Amniotic epithelial cell (primary cell): ENCODE data around the gene ZC2HC1C.
A peak's percentile ranks its signal among the peaks of the same experiment; 100 is the strongest.
"Not testable (repeated sequence)": the region's sequence is repeated elsewhere in the genome, so short reads cannot be mapped to it uniquely, and the experiment has no call there.

Experiments used
- DNase-seq: peaks from one replicate; pipeline ENCODE4 v3.0.0-alpha.2; 2010; ENCODE audit warnings: low read depth

The ZC2HC1C gene

DNA sequence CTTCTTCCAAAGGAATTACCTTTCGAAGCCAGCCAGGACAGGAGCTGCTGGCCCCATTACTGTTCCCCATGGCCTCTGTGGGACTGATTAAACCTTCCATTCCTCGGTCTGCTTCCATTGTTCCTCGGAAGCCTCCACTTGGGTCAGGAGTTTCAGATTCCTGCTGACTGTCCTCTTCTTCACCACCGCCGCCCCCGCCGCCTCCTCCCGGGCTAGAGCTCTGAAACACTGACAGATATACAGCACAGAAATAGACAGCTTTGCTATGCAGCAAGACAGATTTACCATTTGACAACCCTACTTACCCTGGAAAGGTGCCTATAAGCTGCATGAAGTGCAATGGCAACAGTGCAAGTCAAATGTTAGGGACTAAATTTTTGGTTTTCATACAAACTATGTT is 21.8 kb downstream of the ZC2HC1C start:
- no peak for DNase-seq

DNA sequence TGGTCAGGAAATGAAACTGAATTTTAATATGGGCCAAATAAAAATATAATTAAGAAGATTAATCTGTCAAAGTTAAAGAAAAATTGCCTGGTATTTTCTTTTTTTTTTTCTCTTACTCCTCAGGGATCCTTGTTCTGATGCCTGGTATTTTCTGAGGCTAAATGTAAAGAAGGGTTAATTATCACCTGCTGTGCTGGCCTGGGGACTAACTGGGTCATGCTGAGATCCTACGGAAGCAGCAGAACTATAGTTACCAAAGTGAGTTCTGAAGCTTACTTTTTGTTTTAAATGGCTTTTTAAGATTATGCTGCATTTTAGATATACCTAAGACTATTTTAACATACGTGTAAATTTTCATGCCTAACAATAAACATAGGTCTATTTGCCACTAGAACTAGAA is 23.3 kb downstream of the ZC2HC1C start:
- DNase-seq: no peak

DNA sequence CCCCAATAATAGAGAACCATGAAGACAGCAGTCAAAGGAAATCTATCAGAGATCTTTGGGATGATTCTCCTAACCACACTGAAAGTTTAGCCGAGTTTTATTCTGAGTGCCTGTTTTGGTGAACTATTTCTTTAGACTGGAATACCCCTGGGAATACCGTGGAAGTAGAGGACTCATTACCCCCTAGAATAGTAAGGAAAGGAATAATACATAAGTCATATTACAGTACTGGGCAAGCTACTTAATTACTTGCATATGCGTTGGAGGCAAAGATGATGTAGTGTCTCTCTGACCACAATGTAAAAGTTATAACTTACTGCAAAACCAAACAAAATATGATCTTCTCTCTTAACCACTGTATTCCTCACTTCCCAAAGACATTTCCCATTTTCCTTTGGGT is 25.5 kb downstream of the ZC2HC1C start:
- DNase-seq: no peak

DNA sequence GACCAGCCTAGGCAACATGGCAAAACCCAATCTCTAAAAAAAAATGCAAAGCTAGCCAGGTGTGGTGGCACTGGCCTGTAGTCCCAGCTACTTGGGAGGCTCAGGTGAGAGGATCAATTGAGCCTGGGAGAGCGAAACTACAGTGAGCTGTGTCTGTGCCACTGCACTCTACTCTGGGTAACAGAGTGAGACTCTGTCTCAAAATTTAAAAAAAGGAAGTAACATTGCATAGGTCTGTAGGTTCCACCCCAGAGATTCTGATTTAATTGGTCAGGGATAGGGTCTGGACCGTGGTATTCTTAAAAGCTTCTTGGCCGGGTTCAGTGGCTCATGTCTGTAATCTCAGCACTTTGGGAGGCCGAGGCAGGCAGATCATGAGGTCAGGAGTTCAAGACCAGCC is 26.2 kb downstream of the ZC2HC1C start:
- DNase-seq: no peak

DNA sequence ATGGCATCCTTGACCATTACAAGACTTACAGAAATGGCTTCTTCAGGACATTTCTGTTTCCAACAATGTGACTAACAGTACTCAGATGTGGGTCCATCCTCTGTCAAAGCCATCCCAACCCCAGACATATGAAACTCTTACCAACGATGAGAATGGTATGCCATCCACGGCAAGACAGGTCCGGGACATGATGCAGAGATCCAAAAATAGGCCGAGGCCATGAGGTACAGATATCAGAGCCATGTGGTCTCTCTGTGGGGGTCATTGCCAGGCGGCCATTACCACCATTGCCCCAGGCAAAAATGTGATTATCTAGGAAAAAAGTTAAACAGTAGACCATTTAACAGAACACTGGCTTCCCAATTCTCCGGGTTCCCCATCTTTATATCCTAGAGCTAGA is 27.5 kb downstream of the ZC2HC1C start:
- DNase-seq: no peak

DNA sequence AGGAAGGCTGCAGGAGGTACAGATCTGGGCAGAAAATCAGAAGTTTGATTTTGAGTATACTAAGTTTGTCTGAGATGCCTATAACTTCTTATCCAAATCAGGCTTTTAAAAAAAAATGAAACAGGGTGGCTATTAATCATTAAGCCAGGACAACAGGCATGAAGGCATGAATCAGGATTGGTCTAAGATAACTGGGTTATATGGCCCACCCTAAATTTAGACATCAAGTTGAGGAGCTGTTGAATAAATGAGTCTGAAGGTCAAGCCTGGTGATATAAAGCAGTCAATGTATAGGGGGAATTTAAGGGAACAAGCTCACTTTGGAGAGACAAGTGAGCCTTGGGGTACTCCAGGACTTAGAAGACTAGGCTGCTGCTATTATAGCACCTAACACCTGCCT is 28.8 kb downstream of the ZC2HC1C start:
- no peak for DNase-seq

DNA sequence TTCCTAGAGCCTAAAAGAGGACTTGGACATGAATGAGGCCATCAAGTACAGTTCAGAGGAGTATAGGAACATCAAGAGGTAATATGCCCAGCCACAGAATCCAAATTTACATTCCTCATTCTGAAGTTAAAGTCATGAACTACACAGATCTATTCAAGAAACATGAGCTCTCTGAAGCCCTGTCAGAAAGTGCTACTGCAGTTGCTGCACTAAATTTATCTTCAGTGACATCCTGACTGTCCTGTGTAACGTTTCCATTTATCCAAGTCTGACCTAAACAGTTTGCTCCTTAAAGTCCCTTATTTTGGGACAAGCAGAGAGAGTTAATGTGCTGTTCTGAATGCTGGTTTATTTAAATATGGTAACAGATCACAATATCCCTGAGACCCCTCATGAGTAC is 29.2 kb downstream of the ZC2HC1C start:
- DNase-seq: no peak

DNA sequence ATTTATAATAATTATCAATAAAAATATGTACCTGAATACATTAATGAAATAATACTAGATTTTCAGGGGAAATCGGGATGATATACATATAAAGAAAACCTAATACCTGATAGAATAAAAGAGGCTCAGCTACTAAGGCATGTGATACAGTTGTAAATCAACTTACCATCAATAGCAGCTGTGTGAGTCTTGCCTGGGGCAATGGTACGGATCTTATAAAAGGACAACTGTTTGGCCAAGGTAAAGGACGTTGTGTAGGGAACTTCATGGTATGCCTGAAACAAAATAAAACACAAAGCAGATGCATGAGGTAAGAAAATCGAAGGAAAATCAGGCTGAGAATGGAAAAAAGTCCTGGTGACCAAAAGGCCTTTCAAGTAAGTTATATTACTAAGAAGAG is 32.0 kb downstream of the ZC2HC1C start:
- no peak for DNase-seq

DNA sequence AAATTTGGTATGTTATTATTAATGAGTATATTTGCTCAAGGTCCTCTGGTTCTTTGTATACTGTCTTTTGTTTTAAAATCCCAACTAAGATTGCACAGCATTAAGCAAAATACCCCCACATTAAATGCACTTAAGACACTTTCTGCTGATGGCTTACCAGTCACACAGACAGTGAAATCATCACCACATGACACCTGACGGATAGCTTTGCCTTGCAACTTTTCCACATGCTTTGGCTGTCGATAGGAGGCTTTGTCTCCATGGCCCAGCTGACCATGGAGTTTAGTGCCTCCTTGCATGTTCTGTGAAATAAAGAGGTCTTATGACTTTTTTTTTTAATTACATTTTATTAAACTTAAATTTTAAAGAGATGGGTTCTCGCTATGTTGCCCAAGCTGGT is 37.7 kb downstream of the ZC2HC1C start:
- no peak for DNase-seq

DNA sequence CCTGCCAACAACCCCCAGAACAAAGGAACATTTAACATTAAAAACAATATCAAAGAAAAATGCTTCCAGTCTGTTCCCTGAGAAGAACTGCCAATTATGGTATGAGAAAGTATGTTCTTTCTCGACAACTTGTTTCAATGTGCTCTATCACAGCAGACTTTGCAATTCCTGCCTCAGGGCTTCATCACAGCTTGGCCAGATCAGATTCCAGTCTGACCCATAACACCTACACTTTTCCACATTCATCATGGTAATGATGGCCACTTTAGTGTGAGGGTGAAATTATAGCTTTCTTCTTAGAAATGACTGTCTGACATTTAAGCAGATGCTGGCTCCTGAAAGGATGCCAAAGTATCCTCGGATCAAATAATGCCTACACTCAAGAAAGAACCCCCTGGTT is 40.4 kb downstream of the ZC2HC1C start:
- DNase-seq: no peak

DNA sequence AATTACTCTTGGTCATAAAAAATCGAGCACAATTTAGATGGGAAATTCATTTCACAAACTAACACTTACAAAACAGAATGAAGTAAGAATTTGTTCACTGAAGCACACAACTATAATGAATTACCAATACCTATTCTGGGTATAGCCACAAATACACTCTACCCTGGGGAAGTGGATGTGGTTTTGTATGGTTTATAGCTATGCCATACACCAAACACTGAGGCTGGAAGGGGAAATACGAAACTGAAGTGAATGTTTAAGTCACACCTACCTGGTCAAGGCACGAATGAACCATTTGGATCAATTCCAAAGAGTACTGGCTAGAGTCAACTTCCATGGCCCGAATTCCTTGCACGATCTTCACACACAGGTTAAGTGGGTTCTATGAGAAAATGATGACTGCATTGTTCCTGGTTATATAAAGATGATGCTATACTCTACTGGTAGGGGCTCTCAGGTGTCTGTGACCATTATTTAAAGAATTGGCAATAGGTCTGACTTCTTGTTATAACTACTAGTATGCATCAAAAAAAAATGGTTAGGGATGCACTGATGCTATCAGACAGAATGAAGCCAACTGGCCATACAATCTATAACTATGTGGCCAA is 44.6 kb downstream of the ZC2HC1C start:
- DNase-seq: no peak

DNA sequence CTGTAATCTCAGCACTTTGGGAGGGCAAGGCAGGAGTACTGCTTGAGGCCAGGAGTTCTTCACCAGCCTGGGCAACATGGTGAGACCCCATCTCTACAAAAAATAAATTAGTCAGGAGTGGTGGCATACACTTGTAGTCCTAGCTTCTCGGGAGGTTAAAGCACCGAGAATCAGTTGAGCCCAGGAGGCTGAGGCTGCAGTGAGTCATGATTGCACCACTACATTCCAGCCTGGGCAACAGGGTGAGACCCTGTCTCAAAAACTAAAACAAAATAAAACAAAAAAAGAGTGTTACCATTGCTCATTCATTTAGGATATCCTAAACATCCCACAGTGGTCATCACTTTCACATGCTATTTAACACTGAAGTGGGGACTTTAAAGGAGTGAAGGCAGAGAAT is 49.6 kb downstream of the ZC2HC1C start:
- peak; percentile 42 for DNase-seq

DNA sequence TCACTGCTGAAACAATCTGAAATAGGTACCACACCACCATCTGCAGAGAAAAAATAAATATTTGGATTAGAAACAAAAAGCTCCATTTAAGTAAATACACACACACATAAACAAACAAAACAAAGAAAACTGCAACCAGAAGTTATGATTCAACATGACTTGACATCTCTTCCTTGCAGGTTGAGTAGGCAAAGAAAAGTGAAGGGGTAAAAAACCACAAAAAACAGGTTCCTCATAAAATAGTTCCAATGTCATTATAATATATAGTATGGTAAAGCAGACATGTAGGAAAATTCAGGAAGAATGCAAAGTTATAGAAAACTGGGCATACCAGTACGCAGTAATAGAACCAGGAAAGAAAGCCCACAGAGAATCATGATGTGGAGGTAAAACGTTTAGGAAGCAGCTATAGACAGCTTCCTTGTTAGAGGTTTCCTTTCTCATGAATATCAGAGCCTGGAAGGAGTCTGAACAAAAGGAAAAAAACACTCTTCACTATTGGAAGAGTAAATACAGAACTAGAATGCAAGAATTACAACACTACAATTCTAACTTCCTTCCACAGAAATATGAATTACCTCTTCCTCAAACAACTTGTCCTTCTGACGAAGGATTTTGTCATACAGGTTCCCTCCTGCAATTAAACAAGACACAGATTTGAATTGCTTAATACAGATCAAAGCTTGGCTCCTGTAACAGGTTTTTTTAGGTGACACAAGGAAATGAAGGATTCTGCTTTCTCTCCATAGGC is 51.3 kb downstream of the ZC2HC1C start:
- no peak for DNase-seq

DNA sequence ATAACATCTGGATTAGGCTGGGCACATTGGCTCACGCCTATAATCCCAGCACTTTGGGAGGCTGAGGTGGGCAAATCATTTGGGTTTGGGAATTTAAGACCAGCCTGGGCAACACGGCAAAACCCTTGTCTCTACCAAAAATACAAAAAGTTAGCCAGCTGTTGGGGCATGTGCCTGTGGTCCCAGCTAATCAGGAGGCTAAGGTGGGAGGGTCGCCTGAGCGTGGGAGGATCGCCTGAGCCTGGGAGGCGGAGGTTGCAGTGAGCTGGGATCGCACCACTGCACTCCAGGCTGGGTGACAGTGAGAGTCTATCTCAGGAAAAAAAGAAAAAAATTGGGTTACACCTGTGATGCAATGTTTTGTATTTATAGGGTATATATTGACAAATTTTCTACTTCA is 52.1 kb downstream of the ZC2HC1C start:
- DNase-seq: no peak

DNA sequence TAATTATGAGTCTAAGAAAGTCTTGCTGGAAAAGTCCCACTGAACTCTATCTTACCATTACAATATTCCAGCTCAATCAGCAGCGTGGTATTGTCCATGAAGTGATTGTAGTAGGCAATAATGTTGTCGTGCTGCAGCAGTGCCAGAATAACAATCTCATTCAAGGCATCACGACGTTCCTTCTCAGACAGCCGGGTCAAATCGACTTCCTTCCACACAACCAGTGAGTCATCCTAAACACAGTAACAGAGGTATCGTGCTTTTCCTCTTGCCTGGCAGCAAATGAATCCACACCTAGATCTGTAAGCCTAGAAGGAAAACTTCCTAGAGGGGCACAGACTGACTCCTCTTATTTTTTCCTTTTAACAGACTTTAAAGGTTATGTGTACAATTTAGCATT is 54.5 kb downstream of the ZC2HC1C start:
- peak; percentile 81 for DNase-seq

DNA sequence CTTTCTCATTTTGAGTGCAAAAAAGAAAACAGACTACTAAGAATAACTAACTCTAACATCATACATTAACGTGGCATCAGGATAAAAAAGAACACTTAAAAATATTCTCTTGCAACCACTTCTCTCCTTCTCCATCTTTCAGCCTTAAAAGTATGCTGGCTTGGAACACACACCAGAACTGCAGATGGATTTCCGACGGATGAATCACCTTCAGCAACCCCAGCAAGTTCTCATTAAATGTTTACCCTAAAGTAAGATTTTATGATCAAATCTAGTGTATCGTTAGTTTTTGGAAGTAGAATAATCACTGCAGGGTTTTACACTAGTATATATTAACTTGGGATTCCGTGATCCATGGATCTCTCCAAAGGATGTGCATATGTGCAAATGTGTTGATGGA is 56.2 kb downstream of the ZC2HC1C start:
- peak; percentile 91 for DNase-seq

DNA sequence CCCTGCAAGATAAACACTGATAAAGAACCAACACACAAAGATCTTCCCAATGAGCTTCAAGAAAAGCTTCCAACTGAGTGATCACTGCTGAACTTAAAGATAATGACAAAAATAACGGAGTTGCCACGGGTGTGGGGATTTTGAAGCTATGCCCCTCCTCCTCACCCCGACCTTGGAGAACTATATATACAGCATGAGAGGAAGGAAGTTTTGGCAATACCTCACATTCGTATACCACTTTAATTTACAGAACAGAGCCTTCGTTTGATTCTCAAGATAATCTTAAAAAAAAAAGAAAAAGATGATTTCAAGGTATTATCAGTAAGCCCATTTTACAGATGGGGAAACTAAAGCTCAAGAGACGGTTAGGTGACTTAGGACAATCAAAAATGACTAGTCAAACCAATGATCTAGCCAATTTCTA is 56.7 kb downstream of the ZC2HC1C start:
- DNase-seq: no peak

DNA sequence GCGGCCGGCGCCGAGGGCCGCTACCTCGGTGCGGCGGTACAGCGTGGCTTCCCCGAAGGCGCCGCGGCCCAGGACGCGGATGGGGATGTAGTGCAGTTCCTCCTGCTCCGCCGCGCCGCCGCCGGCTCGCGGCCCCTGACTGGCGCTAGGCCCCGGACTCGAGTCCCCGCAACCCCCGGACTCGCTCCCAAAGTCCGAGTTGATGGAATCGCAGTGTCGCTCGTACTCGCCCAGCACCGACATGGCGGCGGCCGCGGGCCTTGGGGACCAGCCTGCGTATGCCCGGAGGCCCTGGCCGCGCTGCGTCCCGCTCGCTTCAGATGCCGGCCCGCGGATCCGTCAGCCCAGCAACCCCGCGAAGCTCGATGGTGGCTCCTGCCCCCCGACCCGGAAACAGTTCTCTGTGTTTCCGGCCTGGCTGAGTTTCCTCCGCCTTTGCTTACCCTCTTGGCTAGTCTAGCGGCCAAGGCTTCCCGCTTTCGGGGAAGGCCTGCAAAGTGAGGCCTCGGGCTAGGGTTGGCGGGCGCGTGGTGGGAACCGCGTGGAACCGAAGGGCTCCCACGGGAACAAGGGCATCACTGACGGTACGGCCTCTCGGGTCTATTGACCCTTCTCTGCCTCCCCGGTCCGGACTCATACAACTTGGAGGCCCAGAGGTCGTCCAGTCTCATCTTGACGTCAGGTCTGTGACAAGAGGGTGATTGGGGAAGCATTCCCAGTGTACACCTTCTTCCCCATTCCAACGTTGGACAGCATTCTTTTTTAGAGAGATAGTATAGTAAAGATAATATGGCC is 57.4 kb downstream of the ZC2HC1C start, which contains the start of gene NEK9:
Gene NEK9, minus strand, starts transcription at position 370 of the 795 bp plus-strand sequence. Its CDS starts 127 bp downstream, at position 243.
- peak; percentile 85 for DNase-seq

DNA sequence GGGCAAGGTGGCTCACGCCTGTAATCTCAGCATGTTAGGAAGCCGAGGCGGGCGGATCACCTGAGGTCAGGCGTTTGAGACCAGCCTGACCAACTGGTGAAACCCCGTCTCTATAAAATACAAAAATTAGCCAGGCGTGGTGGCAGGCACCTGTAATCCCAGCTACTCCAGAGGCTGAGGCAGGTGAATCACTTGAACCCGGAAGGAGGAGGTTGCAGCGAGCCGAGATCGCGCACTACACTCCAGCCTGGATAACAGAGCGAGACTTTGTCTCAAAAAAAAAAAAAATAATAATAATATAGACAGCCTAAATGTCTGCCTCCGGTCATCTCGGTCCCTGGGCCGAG is 58.0 kb downstream of the ZC2HC1C start:
- not testable (repeated sequence) for DNase-seq

DNA sequence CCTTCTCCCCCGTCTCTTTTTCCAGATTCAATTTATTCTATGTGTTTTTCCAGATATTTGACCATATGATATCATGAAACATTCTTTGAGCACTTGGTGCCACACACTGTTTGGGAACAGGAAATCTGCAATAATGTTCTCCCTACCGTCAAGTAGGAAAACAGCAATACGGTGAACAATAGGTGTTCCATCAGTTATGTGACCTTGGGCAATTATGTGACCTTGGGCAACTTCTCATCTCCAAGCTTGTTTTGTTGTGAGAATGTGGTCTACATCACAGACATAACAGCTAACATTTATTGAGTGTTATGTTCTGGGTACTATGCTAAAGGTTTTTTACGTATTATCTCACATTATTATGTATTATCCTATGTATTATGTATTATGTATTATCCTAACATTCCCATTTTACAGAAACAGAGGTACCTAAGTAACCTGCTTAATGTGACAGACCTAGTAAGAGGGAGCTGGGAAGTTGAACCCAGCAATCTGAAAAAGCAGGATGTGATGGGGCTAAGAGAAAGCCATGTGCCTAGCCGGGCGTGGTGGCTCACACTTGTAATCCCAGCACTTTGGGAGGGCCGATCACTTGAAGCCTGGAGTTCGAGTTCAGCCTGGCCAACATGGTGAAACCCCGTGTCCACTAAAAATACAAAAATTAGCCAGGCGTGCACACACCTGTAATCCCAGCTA is 58.6 kb downstream of the ZC2HC1C start:
- DNase-seq: no peak

DNA sequence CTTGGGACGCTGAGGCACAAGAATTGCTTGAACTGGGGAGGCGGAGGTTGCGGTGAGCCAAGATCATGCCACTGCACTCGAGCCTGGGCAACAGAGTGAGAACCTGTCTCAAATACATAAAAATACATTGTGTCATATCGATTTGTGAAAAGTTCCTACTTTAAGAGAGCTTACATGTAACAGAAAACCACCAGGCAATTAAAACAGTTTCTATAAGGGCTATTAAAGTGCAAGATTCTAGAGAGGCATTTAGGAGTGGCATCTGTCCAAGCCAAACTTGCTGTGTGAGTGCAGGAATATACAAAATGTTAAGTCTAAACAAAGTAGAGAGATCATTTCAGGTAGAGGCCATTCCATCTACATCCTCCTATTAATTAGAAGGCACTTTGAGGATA is 59.2 kb downstream of the ZC2HC1C start:
- no peak for DNase-seq
